GM12872 (cell line): ENCODE data around the gene GLI3.

Source experiments
- CTCF ChIP-seq: IDR thresholded peaks from 3 replicates; pipeline ENCODE4 v1.5.1; 2011; ENCODE audit warnings: low read depth, mild to moderate bottlenecking, low read length, moderate library complexity; ENCODE audit not compliant: insufficient read depth

The GLI3 gene

GRCh38 chr7:41995632-41996271 lies 241.3 kb downstream of the GLI3 start:
- no peak for TF ChIP-seq CTCF

- no peak for TF ChIP-seq CTCF
These were observed 242.3 kb downstream of the GLI3 start for GRCh38 chr7:41994746-41995110.

GRCh38 chr7:41994036-41994745 lies 242.8 kb downstream of the GLI3 start:
- TF ChIP-seq CTCF = no peak

GRCh38 chr7:41992881-41993867 lies 243.8 kb downstream of the GLI3 start:
- no peak for TF ChIP-seq CTCF

GRCh38 chr7:41984888-41985287 lies 252.1 kb downstream of the GLI3 start:
- TF ChIP-seq CTCF = no peak

- no peak for TF ChIP-seq CTCF
These were observed 255.7 kb downstream of the GLI3 start for GRCh38 chr7:41981046-41982040.
